GM12874 (cell line): Measurements from ENCODE around the gene DTNBP1.

ENCODE experiments used
- CTCF ChIP-seq: IDR thresholded peaks from 2 replicates; pipeline ENCODE4 v1.5.1; 2011; ENCODE audit warnings: low read depth, mild to moderate bottlenecking, control low read depth, low read length, moderate library complexity; ENCODE audit not compliant: insufficient read depth

DTNBP1 gene

DNA sequence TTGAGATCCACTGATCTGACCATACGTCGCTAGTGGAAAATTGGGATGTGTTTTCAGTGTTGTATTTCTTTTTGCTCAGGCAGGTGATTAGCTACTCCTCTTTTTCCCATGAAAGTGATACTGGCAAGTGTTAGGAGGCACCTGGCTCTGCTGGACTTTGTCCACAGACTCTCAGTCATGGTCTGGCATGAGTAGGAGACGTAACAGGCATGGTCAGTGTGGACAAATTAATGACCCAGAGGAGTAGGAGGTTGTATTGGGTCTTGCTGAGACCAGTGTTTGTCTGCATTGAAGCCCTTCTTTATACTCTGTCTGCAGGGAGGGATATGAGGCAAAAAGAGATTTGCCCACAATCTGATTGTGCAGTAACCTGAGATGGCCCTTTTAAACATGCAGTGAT is 178.7 kb downstream of the DTNBP1 start:
- no peak for TF ChIP-seq CTCF

GRCh38 chr6:15483060-15483459 is 179.8 kb downstream of the DTNBP1 start:
- TF ChIP-seq CTCF = no peak

GRCh38 chr6:15481390-15482291 is 181.2 kb downstream of the DTNBP1 start:
- TF ChIP-seq CTCF = no peak

GRCh38 chr6:15480525-15480924 is 182.3 kb downstream of the DTNBP1 start:
- TF ChIP-seq CTCF = no peak

DNA sequence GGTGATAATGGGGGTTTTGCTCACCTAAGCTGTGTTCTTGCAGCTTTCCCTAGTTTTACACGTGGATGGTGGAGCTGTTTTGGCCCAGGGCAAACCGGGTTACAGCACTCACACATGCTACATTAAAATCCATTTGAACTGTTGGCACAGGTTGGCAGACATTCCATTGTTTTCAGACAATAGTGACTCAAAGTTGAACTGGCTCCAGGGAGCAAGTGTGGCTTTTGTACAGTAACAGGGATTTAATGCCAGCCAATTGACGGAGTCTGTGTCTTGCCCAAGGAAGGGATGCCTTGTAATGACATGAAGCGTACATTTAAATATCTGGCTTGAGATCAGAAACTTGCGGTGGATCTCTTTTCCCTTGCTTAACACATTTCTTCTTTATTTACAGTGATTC is 183.1 kb downstream of the DTNBP1 start:
- no peak for TF ChIP-seq CTCF

DNA sequence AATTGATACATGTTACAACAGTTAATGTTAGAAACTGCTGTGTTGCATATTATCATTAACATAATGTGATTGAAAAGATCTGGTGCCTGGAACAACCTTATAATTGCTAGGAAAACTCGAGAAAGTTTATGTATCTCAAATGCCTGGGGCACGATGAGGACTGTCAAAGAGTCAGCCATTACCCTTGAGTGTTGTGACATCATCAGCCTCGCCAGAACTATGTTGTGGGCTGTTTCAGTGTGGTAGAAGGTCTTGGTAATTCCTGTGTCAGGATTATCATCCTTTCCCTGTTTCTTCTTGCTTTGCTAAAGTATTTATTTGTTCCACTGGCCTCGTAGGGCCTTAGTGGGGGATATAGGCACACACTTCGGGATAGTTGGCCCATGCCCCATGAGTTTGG is 185.1 kb downstream of the DTNBP1 start:
- TF ChIP-seq CTCF = no peak

- no peak for TF ChIP-seq CTCF
Measured at GRCh38 chr6:15476631-15477380, 186.0 kb downstream of the DTNBP1 start.
